GM19043 (cell line): ENCODE measurements around the gene GABBR2.

Source experiments
- ATAC-seq: cut with Tn5 transposase; IDR thresholded peaks from one replicate; pipeline ENCODE4 v1.9.1; 2021; ENCODE audit warnings: low read depth; ENCODE audit not compliant: unreplicated experiment

Gene GABBR2

DNA sequence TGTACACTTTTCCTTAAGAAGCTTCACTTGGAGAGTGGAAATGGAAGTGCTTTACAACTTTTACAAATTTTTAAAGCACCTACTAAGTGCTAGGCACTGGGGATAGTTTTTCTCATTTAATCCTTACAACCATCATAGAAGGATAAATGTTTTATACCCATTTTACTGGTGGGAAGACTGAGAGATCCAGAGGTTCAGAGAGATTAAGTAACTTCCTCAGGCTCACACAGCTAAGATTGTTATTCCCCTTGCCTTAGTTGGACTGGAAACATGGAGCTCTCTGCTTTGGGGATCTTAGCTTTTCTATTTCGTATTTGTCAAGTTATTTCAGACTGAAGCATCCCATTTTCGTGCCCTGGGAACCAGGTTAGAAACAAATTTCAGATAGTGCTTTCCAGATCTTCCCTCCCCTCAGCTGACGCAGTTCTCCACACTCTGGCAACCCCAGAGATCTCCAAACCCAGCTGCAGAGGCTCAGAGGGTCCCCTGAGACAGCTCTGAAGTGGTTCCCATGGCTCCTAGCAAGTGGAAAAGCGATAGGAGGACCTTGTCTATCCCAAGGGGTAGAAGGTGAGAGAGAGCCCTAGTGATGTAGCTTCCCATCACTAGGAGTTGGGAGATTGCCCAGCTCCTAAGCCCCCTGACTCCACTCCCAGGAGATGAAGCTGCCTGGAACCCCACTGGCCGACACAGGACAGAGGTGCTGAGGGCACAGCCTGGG is 16.2 kb upstream of the GABBR2 start:
- ATAC-seq, result no peak

DNA sequence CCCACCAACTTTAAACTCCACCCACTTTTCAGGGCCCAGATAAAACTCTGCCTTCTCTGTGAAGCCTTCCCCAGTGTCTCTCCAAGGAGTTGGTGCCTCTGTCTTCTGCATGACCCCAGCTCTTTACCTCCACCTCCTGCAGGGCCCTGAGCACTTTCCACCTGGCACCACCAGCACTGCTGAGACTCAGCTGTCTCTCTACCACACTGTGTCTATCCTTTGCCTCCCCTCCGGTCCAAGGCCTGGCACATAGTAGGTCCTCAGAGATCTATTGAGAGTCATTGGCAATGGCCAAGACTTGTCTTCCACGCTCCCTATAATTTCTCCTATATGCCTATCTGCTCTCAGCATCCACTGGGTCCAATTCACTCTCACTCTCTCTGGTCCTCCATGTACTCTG is 12.9 kb upstream of the GABBR2 start:
- no peak for ATAC-seq

DNA sequence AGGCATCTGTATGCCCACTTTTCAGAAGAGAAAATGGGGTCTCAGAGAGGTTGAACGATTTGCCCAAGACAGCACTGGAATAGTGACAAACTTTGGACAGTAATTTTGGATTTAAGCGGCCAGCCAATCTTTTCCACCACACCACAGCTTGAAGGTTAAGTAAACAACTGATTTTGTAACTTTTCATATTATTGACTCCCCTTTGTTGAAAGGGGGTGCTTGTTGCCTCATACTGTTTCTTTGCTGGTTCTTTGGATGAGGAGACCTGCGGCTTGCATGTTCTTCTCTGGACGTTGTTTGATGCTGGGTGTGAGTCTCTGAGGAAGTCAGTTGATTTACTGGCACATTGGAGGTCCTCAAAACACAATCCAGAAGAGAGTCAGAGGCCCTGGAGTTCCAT is 11.7 kb upstream of the GABBR2 start:
- ATAC-seq, result no peak

DNA sequence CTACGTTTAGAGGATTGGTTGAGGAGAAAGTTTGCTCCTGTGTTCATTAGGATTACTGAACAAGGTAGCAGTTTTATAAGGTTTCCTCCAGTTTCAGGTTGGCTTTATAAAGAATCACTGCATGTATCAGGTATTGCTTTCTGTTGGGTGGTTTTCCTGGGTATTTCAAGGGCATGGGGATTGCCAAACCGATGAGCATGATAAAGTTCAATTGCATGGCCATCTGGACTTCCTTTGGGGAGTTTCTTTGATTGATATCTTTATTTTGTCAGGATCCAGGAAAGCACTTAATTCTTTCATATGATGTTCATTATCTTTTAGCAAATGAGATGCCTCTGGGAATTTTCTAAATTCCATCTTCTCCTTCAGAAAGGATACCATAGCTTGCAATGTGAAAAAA is 10.3 kb upstream of the GABBR2 start:
- ATAC-seq, result no peak

DNA sequence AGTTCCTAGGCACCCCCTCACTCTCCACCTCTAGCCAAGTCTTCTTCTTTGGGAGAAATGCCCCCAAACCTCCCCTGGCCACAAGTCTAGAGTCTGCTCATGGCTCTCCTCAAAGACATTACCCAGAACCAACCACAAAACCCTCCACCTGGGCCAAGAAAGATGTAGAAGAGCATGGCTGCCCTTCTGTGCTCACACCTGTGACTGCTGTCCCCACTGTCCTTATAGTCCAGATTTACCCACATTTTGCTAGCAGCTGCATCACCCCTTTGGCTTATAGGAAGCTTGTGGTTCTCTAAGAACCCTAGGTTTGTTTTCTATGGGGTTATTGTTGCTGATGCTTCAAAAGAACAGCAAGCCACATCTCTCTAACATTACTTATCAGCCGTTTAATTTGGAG is 6.1 kb upstream of the GABBR2 start:
- no peak for ATAC-seq

GRCh38 chr9:98712987-98713386 is 4.3 kb upstream of the GABBR2 start:
- no peak for ATAC-seq

DNA sequence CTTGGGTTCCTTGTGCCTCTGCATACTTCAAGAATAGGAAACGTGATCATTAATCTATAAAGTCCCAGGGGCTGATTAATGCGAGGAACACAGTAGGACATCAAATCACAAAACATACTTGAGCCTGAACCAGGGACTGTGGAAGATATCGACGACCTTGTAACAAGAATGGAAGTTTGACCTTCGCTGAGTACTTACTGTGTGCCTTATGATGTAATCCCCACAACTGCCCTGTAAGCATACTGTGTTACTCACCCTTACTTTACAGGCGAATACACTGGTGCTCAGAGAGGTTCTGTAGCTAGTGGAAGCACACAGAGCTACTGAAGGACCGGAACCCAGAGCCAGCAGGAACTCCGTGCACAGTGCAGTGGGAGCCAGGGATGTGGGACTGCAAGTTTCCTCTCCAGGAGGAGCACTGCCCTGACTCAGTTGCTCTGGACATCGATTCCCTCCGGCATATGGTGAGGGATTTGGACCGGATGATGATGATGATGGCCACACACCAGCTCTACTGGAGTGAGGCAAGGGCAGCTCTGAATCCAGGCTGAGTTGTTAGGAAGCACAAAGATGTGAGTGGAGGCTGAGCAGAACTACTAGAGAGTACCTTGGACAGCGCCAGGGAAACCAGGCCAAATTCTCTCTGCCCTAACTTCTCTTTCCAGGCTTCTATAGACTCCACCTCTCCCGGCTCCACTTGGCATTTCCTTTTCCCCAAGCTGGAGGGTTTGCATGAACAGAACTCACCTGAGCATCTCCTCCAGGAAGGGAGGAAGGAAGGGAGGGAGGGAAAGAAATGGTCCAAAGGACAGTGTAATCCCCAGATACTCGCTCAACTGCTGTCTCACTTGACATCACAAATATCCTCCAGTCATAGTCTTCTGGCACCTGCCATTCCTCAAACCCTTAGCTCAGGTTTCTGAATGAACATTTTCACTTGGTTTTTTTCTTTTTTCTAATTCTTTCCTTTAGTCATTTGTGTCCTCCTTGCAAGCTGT is 1.5 kb upstream of the GABBR2 start:
- no peak for ATAC-seq

- no peak for ATAC-seq
Observed at GRCh38 chr9:98708103-98708932, 417 bp downstream of the GABBR2 start.

DNA sequence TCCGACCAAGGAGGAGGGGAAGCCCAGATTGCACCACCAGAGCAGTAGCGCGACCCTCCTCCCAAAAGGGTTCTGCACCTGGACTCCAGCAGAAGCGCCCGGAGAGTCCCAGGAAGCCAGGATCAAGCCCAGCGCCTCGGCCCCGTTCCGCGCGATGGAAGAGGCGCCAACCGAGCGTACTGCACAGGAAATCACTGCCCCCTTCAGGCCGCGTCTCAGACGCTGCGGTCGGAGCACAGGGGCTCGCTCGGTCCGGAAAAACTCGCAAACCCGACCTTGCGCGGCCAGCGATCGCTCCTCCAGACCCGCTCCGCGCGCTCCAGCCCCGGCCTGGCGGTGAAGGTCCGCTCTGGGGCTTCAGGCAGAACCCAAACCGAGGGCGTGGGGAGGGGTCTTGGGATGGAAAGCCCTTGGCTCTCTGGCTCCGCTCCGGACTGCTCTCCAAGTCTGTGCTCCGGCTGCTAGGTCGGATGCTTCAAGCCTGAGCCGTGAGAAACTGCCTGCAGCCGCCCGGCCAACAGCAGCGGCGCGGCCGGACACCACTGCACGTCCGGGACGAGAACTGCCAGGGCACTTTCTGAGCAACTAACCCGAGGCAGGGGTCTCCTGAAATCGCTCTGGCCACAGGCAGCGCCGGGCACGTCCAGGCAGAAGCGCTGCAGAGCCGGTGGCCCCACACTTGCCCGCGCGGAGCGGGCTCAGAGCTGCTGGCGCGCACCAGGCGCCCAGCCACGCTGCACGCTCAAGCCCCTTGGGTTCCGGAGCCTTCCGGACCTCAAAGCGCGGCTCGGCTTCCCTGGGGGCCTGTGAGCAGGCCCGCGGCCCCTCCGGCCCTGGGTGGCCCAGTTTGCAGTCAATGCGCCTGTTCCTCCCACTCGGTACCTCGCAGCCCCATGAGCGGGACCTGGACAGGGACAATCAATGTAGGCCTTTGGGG is 1.3 kb downstream of the GABBR2 start:
- no peak for ATAC-seq

GRCh38 chr9:98706651-98707165 is 2.0 kb downstream of the GABBR2 start:
- no peak for ATAC-seq

DNA sequence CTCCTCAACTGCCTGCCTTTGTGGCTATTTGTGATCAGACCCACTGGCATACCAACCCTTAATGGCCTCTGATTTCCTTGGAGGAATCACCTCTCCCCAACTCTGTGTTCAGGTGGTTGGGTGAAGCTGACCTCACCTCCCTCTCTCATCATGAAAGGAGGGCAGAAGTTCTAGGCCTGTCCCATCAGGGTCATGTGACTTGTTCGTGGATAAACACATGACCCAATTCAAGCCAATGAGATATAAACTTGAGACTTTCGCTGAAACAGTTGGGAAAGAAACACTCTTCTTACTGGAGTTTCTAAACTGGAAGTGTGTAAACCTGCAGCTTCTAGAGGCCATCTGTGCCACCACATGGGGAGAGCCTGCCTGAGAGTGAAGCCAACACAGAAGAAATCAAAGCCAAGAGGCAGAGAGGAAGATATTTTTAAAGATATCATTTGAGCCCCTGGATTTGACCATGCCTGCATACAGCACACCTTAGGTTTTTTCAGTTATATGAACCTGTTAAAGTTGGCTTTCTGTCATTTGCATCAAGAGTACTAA is 5.8 kb downstream of the GABBR2 start:
- no peak for ATAC-seq

GRCh38 chr9:98702340-98702739 is 6.4 kb downstream of the GABBR2 start:
- no peak for ATAC-seq

- no peak for ATAC-seq
Observed at GRCh38 chr9:98701576-98701975, 7.2 kb downstream of the GABBR2 start.

DNA sequence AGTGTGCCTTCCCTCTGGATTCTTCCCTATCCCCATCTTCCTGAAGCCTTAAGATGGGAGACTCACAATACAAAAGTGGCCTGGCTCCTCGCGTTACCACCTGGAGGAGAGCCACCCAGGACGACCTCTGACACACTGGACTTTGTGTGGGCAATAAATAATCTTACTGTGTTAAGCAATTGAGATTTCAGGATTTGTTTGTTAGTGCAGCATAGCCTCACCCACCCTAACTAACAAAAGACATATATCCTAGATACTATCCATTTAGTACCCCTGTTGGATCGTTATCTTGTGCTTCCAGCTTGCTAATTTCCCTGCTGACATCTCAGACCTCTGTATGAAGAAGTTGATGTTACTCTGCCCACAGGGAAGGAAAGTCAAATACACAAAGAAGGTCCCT is 7.9 kb downstream of the GABBR2 start:
- ATAC-seq, result no peak

- no peak for ATAC-seq
Observed at GRCh38 chr9:98698856-98699255, 9.9 kb downstream of the GABBR2 start.

DNA sequence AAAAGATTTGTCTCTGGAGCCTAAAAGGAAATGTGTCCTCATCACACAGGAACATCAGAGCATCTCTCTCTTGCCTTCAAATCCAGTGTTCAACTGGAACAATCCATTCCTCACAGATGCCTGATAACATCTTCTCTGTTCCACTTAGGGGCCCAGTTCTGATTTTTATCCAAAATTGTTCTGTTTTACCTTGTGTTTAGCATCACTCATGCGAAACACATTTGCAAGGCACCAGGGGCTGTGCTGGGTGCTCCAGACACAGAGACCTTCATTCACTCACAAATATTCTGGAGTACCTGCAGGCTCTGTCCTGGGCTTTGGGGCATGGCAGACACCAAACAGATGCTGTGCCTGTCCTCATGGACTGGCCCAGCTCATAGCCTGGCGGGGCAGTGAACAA is 13.8 kb downstream of the GABBR2 start:
- no peak for ATAC-seq

GRCh38 chr9:98692392-98692791 is 16.3 kb downstream of the GABBR2 start:
- no peak for ATAC-seq

GRCh38 chr9:98691890-98692289 is 16.8 kb downstream of the GABBR2 start:
- no peak for ATAC-seq

GRCh38 chr9:98690686-98691085 is 18.0 kb downstream of the GABBR2 start:
- ATAC-seq, result no peak
